Hematopoietic multipotent progenitor cell treated with erythropoietin and hydrocortisone succinate and interleukin-3 and kit ligand, for 15 days (in vitro differentiated cells): Measurements from ENCODE around the gene CCER1.
"Not testable (repeated sequence)": the region's sequence is repeated elsewhere in the genome, so short reads cannot be mapped to it uniquely, and the experiment has no call there.

Experiments
- DNase-seq: peaks from one replicate; pipeline ENCODE4 v3.0.0-alpha.2; 2015; ENCODE audit warnings: low spot score

CCER1 gene, protein sequence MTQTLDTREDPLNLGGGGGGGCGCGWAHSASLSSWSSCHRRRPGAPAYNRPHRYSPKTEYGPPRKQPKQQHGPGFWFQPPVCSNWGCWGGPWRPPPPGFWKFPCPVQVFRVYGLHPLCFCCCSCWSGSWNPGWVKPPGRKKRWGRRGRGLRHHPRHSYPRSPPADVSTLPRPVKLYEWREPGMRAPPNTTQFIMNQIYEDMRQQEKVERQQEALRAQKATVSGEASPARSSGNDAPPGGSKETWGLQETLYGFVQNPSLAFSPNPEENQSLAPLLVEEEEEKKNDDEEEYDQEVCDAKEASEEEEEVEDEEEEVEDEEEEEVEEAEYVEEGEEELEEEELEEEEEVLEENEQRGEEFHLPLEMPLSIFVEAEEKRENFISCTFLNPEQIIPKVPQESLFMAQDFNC

DNA sequence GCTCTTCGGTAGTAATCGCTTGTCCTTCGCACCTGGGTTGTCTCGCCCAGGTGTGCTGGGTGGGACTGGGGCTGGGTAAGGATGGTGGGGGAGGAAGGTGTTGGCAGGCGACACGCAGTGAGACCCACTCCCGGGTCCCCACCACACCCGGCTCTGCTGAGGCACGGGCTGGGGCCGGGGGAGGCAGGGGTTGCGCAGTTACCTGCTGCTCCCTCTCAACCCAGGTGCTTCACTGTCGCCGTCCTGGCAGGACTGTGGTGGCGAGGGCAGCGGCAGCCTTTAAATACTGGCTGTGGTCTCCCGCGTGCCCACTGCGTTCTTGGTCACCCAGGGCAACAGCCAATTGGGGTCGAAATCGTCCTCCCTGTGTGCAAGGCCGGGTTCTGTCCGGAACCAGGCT lies at the start of gene CCER1:
CCER1 (minus strand) TSS at position 256 of the 400 bp plus-strand sequence. CDS start 434 bp downstream, outside the sequence.
- DNase-seq, result no peak

GRCh38 chr12:91003737-91004136 lies 48.8 kb upstream of the CCER1 start:
- DNase-seq, result no peak

- DNase-seq, result no peak
Measured at GRCh38 chr12:91001306-91001705, 46.3 kb upstream of the CCER1 start.

GRCh38 chr12:90999966-91000365 lies 45.0 kb upstream of the CCER1 start:
- DNase-seq, result no peak

DNA sequence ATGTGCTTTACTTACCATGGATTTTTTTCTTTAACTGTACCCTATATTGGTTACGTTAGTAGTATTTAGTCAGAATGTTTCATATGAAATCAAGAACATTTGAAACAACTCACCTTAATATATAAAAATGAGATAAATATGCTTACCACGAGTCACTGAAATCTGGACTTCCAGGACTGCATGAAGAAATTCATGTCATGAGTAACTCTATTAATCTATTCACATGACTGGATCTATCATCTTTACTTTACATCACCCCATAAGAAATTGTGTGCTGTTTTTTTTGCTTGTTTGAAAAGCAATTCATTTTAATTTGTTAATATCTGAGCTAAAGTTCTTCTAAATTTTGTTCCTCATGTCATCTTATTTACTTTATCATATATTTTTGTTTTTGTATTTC lies 44.6 kb upstream of the CCER1 start:
- no peak for DNase-seq

- DNase-seq, result no peak
Measured at GRCh38 chr12:90995010-90995409, 40.0 kb upstream of the CCER1 start.

DNA sequence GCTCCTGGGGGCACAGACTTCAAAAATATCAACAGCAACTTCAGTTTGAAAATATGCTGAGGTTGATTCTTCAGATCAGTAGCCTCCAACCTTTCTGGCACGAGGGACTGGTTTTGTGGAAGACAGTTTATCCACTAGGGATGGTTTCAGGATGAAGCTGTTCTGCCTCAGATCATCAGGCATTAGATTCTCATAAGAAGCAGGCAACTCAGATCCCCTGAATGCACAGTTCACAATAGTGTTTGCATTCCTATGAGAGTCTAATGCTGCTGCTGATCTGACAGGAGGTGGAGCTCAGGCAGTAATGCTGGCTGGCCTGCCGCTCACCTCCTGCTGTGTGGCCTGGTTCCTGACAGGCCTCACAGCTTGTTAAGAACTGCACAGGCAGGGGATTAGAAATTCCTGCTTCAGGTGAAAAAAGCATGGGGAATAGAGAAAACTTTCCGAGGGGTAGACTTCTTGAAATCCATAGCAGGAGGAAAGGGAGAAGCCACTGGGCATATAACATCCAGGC lies 37.0 kb upstream of the CCER1 start:
- no peak for DNase-seq

DNA sequence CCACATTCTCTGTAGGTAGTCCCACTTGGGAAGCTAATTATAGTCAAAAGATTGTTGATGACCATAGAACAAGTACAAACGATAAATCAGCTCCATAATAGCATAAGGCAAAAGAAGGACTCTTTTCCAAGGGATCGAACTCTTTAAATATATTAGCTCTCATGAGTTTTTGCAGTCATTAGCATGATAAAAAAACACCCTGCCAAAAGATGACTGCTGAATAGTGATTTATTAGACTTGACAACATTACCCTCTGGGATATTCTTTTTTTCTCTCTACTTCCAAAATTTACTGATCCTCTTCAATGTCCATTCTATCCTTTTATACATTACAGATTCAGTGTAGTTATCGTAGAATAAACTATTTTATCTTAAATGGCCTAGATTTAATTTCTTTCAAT lies 35.6 kb upstream of the CCER1 start:
- no peak for DNase-seq

DNA sequence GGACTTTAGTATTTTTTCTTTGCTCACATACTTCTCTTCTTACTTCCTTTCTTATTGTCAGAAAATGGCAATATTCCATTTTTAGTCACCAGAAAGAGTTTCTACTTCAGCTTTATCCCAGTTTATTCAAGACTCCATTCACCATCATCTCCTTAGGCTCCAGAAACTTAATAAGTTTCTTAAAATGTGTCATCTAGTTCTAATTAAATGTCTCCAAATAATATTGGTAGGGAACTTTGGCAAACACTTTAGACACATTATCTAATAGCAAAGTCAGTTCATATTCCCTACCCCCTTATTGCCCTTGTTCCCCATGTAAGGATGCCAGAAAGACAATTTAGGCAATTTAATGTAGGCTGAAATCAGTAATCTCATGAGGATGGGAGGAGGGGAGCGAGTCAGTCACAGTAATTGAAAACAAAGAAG lies 34.7 kb upstream of the CCER1 start:
- DNase-seq, result no peak

DNA sequence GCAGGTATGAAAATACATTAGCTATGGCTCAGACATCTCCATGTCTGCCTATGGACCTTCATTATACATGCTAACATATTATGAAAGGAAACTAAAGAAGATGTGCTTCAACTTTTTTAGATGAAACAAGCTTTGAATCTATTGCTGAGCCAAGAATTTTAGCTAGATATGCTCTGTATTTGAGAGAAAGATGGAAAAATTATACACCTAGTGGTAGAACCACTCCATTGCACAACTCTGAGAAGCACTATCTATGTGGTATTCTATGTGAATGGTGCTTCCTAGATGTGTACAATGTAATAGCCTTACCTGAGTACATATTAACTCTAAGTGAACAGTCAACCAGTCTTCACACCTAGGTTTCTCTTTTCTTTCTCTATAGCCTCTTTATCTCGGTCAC lies 32.5 kb upstream of the CCER1 start:
- no peak for DNase-seq

- DNase-seq, result no peak
Measured at GRCh38 chr12:90987101-90987500, 32.1 kb upstream of the CCER1 start.

GRCh38 chr12:90985331-90985730 lies 30.4 kb upstream of the CCER1 start:
- not testable (repeated sequence) for DNase-seq

- DNase-seq, result no peak
Measured at GRCh38 chr12:90984114-90984513, 29.1 kb upstream of the CCER1 start.

DNA sequence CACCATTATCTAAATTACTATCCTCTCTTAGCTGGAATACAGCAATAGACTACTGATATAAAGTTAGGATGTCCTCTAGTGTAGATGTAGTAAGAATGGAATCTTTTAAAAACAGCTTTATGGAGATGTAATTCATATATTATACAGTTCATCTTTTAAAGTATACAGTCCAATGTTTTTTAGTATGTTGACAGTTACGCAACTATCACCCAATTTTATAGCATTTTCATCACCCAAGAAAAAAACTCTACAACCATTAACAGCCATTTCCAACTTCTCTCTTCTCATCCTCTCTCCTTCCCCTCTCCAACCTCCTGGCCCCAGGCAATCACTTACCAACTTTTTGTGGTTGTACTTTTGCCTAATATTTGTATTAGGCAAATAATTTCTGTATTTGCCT lies 27.2 kb upstream of the CCER1 start:
- no peak for DNase-seq

- no peak for DNase-seq
Measured at GRCh38 chr12:90979951-90980350, 25.0 kb upstream of the CCER1 start.

DNA sequence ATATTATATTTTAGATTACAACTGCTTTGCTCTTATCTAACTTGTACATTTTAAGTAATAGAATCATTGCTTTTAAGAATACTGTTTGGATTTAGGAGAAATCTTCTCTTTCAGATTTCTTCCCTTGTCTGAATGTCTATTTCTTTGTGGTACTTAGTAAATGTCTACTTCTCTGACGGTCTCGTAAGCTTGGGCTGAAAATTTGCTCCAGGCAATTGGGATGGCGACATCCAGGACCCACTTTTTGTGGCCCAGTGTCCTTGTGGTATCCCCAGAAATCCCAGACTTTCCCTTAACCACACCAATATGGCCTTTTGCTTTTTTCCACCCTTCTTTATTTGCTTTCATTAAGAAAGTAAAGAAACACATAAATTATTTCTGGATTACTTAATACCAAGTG lies 24.0 kb upstream of the CCER1 start:
- DNase-seq, result no peak

DNA sequence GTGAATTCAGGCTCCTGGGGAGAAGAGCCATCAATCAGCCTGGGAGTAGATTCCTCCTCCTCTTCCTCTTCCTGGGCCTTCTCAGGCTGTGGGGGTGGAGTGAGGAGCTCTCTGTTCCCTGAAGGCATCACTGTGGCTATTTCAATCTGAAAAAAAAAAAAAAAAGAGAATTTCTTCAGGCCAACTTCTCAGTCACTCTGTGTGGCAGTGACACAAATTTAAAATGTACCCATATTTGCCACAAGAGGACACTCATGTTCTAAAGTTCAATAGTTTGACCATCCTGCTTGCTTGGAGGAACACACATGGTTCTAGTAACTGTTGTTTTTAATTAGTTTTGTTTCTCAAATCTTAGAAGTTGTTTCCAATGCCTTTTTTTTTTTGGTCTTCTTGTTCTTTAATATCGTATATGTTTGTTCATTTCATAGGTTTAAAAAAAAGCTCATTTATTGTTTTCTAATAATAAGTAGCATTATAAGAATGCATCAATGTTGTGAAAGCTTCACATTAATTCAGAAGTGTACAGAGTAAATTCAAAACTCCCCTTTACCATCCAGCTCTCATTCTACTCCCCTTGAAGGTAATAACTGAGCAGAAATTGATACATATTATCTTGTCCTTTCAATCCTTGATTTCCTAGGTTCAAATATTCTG lies 23.3 kb upstream of the CCER1 start:
- no peak for DNase-seq

- no peak for DNase-seq
Measured at GRCh38 chr12:90977224-90977623, 22.2 kb upstream of the CCER1 start.

DNA sequence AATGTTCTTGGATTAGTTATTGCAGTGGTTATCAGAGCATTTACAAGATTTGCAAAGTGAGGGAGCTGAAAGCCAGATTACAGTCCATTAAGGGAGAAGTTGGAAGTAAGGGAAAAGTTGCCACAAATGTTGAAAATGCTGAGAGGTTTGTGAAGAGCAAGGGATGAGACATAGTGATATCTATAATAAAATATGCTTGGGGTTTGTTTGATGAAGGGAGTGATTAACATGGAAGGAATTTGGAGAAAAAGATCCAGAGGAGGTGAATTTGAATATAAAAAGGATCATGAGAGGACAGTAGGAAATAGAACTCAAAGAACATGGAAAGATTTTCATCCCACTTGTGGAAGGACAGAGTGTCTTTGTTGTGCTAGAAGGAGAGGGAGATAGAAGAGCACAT lies 19.3 kb upstream of the CCER1 start:
- no peak for DNase-seq

- no peak for DNase-seq
Measured at GRCh38 chr12:90972226-90972625, 17.2 kb upstream of the CCER1 start.

- no peak for DNase-seq
Measured at GRCh38 chr12:90970911-90971310, 15.9 kb upstream of the CCER1 start.

- DNase-seq, result no peak
Measured at GRCh38 chr12:90970471-90970870, 15.5 kb upstream of the CCER1 start.

GRCh38 chr12:90969851-90970250 lies 14.9 kb upstream of the CCER1 start:
- no peak for DNase-seq
